ENCODE data around the gene C14orf39.

The C14orf39 gene

GRCh38 chr14:60485598-60486251 lies at the start of gene C14orf39:
C14orf39 (minus strand) TSS chr14:60486063; CDS start chr14:60485078, 985 bp downstream.
- Histone ChIP-seq H3K9me3 (ENCODE audit: control insufficient read depth, insufficient read depth, low read length) (no peaks in the 10 kb centered on the region), H3K9ac (ENCODE audit: low read depth, low read length) (peak within 1 kb of the TSS; percentile 59), H3K4me3 (ENCODE audit: low read depth, low read length) (peak within 1 kb of the TSS; percentile 68), H3K4me1 (ENCODE audit: control insufficient read depth, insufficient read depth, low read length) (no peaks in the 10 kb centered on the region; the same call in 1 of the 2 replicates), H3K36me3 (ENCODE audit: control insufficient read depth, insufficient read depth, low read length) (no peaks in the 10 kb centered on the region), H3K27ac (ENCODE audit: low read depth, low read length) (no peak within 1 kb of the TSS), H3K27me3 (ENCODE audit: control insufficient read depth, insufficient read depth, low read length) (peaks cover 52% of the 10 kb centered on the region)

- H3K4me3 ChIP-seq (ENCODE audit: low read depth, low read length): no peak overlapping the region
- no peaks in the 10 kb centered on the region for H3K27me3 ChIP-seq (ENCODE audit: control insufficient read depth, insufficient read depth, low read length)
- H3K9ac ChIP-seq (ENCODE audit: low read depth, low read length): no peak overlapping the region
- H3K4me1 ChIP-seq (ENCODE audit: control insufficient read depth, insufficient read depth, low read length): no peaks in the 10 kb centered on the region
- no peaks in the 10 kb centered on the region for H3K36me3 ChIP-seq (ENCODE audit: control insufficient read depth, insufficient read depth, low read length)
- H3K9me3 ChIP-seq (ENCODE audit: control insufficient read depth, insufficient read depth, low read length): no peaks in the 10 kb centered on the region
- no peak overlapping the region for H3K27ac ChIP-seq (ENCODE audit: low read depth, low read length)
Measured at GRCh38 chr14:60532442-60532841, 46.6 kb upstream of the C14orf39 start.

GRCh38 chr14:60515511-60516289 lies 29.8 kb upstream of the C14orf39 start:
- Histone ChIP-seq H3K9ac (ENCODE audit: low read depth, low read length) (no peak overlapping the region), H3K4me1 (ENCODE audit: control insufficient read depth, insufficient read depth, low read length) (peaks cover 27% of the 10 kb centered on the region), H3K27ac (ENCODE audit: low read depth, low read length) (peak overlapping the region; percentile 17), H3K27me3 (ENCODE audit: control insufficient read depth, insufficient read depth, low read length) (peaks cover 93% of the 10 kb centered on the region), H3K9me3 (ENCODE audit: control insufficient read depth, insufficient read depth, low read length) (no peaks in the 10 kb centered on the region), H3K4me3 (ENCODE audit: low read depth, low read length) (peak overlapping the region; percentile 59), H3K36me3 (ENCODE audit: control insufficient read depth, insufficient read depth, low read length) (no peaks in the 10 kb centered on the region)

- Histone ChIP-seq H3K27ac (ENCODE audit: low read depth, low read length) (peak overlapping the region; percentile 39), H3K4me1 (ENCODE audit: control insufficient read depth, insufficient read depth, low read length) (peaks cover 34% of the 10 kb centered on the region), H3K9me3 (ENCODE audit: control insufficient read depth, insufficient read depth, low read length) (no peaks in the 10 kb centered on the region), H3K27me3 (ENCODE audit: control insufficient read depth, insufficient read depth, low read length) (peaks cover 98% of the 10 kb centered on the region), H3K36me3 (ENCODE audit: control insufficient read depth, insufficient read depth, low read length) (no peaks in the 10 kb centered on the region), H3K9ac (ENCODE audit: low read depth, low read length) (no peak overlapping the region), H3K4me3 (ENCODE audit: low read depth, low read length) (peak overlapping the region; percentile 59)
Measured at GRCh38 chr14:60514741-60515491, 29.1 kb upstream of the C14orf39 start.

GRCh38 chr14:60514378-60514740 lies 28.5 kb upstream of the C14orf39 start:
- peaks cover 40% of the 10 kb centered on the region for H3K4me1 ChIP-seq (ENCODE audit: control insufficient read depth, insufficient read depth, low read length)
- H3K27me3 ChIP-seq (ENCODE audit: control insufficient read depth, insufficient read depth, low read length): peaks cover 100% of the 10 kb centered on the region
- peak overlapping the region; percentile 39 for H3K27ac ChIP-seq (ENCODE audit: low read depth, low read length)
- peak overlapping the region; percentile 59 for H3K4me3 ChIP-seq (ENCODE audit: low read depth, low read length)
- H3K36me3 ChIP-seq (ENCODE audit: control insufficient read depth, insufficient read depth, low read length): no peaks in the 10 kb centered on the region
- H3K9me3 ChIP-seq (ENCODE audit: control insufficient read depth, insufficient read depth, low read length): no peaks in the 10 kb centered on the region
- H3K9ac ChIP-seq (ENCODE audit: low read depth, low read length): no peak overlapping the region

DNA sequence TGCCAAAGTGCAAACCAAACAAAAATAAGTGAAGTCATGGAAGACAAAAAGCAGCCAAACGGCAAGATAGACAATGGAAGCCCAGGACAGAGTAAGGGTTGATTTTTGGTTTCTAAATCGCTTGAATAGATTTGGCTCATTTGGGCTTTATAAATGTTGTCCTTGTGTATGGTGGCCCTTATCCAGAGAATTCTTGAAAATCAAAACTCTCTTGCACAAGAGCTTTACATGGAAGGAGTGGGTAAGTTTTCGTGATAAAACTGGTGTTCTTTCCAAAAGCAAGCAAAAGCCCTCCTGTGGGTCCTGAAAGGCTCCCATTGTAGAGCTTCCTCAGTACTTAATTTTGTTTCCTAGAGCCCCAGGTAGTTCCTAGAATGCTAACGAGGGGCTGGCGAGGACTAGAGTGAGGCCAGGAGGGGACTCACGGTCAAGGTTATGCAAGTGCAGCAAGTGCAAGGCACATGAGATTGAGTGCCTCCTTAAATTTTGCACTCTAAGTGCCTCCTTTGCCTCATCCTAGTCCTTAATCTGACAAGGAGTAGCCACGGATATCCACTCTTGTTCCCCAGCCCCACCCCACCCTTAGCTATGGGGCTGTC lies 27.2 kb upstream of the C14orf39 start:
- Histone ChIP-seq H3K4me3 (ENCODE audit: low read depth, low read length) (0 out of 2 replicates have a peak overlapping the region, but pooled peaks have one; percentile 19), H3K9ac (ENCODE audit: low read depth, low read length) (no peak overlapping the region), H3K36me3 (ENCODE audit: control insufficient read depth, insufficient read depth, low read length) (no peaks in the 10 kb centered on the region), H3K4me1 (ENCODE audit: control insufficient read depth, insufficient read depth, low read length) (peaks cover 45% of the 10 kb centered on the region), H3K27me3 (ENCODE audit: control insufficient read depth, insufficient read depth, low read length) (peaks cover 100% of the 10 kb centered on the region), H3K27ac (ENCODE audit: low read depth, low read length) (no peak overlapping the region), H3K9me3 (ENCODE audit: control insufficient read depth, insufficient read depth, low read length) (no peaks in the 10 kb centered on the region)

- Histone ChIP-seq H3K4me3 (ENCODE audit: low read depth, low read length) (no peak overlapping the region), H3K9ac (ENCODE audit: low read depth, low read length) (no peak overlapping the region), H3K27me3 (ENCODE audit: control insufficient read depth, insufficient read depth, low read length) (peaks cover 100% of the 10 kb centered on the region), H3K27ac (ENCODE audit: low read depth, low read length) (no peak overlapping the region), H3K9me3 (ENCODE audit: control insufficient read depth, insufficient read depth, low read length) (no peaks in the 10 kb centered on the region), H3K36me3 (ENCODE audit: control insufficient read depth, insufficient read depth, low read length) (no peaks in the 10 kb centered on the region), H3K4me1 (ENCODE audit: control insufficient read depth, insufficient read depth, low read length) (peaks cover 54% of the 10 kb centered on the region)
Measured at GRCh38 chr14:60512126-60512525, 26.3 kb upstream of the C14orf39 start.

- Histone ChIP-seq H3K4me3 (ENCODE audit: low read depth, low read length) (peak overlapping the region; percentile 30; the same call in 1 of the 2 replicates), H3K9ac (ENCODE audit: low read depth, low read length) (no peak overlapping the region), H3K4me1 (ENCODE audit: control insufficient read depth, insufficient read depth, low read length) (peaks cover 59% of the 10 kb centered on the region), H3K27me3 (ENCODE audit: control insufficient read depth, insufficient read depth, low read length) (peaks cover 100% of the 10 kb centered on the region), H3K27ac (ENCODE audit: low read depth, low read length) (no peak overlapping the region), H3K9me3 (ENCODE audit: control insufficient read depth, insufficient read depth, low read length) (no peaks in the 10 kb centered on the region), H3K36me3 (ENCODE audit: control insufficient read depth, insufficient read depth, low read length) (no peaks in the 10 kb centered on the region)
Measured at GRCh38 chr14:60510951-60511599, 25.2 kb upstream of the C14orf39 start.

DNA sequence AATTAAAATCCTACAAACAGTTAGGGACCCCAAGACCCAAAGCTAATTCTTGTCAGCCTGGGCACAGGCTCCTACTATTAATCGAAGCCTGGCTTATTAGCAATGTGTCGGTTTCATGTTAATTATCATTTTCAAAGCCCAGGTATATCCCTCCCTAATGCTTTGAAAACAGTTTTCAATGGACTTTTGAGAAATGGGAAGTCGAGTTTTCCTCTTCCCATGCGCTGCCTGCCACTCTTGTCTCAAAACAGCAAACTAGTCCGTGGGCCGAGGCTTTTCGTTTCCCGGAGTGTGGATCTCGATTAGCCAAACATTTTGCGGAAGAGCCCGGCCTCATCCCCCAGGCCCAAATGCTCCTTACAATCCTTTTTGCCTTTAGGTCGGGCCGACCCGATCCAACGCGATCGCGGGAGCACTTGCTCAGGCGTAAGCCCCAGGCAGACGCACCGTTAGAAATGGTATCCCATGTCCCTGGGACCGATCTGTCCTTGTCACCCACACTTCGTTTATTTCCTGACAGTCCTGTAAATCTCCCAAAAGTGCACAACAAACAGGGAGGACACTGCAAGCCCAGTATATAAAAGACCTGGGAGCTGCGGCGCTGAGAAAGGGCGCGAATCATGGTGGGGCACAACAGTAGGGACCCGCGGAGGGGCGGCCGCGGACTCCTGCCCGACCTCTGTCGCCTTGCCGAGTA lies 24.5 kb upstream of the C14orf39 start:
- Histone ChIP-seq H3K9ac (ENCODE audit: low read depth, low read length) (no peak overlapping the region), H3K27ac (ENCODE audit: low read depth, low read length) (no peak overlapping the region), H3K36me3 (ENCODE audit: control insufficient read depth, insufficient read depth, low read length) (no peaks in the 10 kb centered on the region), H3K9me3 (ENCODE audit: control insufficient read depth, insufficient read depth, low read length) (no peaks in the 10 kb centered on the region), H3K27me3 (ENCODE audit: control insufficient read depth, insufficient read depth, low read length) (peaks cover 100% of the 10 kb centered on the region), H3K4me3 (ENCODE audit: low read depth, low read length) (peak overlapping the region; percentile 30; the same call in 1 of the 2 replicates), H3K4me1 (ENCODE audit: control insufficient read depth, insufficient read depth, low read length) (peaks cover 63% of the 10 kb centered on the region)
